Measurements from ENCODE around the gene FAT1. TPM values are rescaled to one million over a fixed set of nuclear protein-coding genes. Genes with fewer than 3 reads are reported as not detected.

FAT1 gene
- total and polyA plus RNA-seq, 2 experiments from 2014 or later, result 15.8 to 98.1 TPM

DNA sequence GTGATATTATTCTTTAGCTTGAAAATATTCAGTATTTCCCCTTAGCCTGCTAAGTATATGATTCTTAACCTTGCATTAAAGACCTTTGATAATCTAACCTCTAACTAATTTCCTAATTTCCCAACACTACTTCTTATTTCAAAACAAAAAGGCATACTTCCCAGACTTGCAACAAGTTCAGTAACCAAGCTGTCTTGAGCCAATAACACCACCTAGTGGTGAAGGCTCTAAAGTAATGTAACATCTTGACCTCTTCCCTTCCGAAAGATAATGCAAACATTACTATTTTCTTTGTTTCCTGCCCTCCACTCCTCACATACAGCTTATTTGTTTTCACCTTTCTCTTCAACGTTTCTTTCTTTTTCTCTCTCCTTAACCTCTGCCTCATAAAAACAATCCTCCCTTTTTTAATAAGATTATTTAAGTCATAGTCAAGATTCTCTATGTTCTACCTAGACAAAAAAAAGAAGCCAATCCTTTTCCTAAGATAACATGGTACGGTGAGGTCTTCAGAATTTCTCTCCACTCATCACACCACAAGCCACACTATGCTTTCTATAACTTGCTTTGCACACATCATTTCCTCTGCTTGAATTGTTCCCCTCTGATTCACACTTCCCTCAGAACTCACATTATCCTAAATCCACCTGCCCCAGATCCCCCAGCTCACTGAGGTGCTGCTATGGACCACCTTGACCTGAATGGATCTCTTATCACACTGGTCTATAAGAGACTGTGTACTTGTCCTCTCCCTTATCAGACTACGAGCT, 3.5 kb downstream of the FAT1 start:
- peak; percentile 45 to 70 for DNase-seq (ENCODE audit: low read depth in 1 of 2, low spot score in 1 of 2)
- H3K36me3 ChIP-seq, result no peaks in the 10 kb centered on the region
- H3K9me3 ChIP-seq (ENCODE audit: low read depth), result no peaks in the 10 kb centered on the region
- H3K27me3 ChIP-seq, result no peaks in the 10 kb centered on the region
- H3K4me3 ChIP-seq, result no peak overlapping the region
- no peak overlapping the region for H3K27ac ChIP-seq
- TF ChIP-seq CTCF (IDR thresholded peaks at IDR 0.05; ENCODE audit: low read depth, low read length), result peak; percentile 50
- H3K4me1 ChIP-seq (ENCODE audit: low read depth), result peaks cover 3% of the 10 kb centered on the region

- H3K27ac ChIP-seq, result no peak overlapping the region
These were observed 6.1 kb downstream of the FAT1 start for GRCh38 chr4:186717556-186717955.

DNA sequence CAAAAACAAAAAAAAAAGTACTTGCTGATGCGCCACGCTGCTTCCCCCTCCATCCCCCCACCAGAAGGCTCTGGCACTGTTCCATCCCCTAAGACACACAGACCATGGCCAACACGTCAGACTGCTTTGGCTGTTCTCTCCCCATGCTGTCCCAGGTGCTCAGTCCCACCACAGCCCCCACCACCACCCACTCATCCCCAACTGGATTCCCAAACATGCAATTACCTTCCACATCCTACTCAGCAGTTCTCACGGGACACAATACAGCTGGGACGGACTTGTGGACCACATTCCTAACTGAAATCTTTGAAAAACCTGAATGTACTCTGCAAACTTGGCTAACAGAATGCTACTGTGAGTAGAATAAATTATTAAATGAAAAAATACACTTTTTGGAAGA, 8.6 kb downstream of the FAT1 start:
- H3K9me3 ChIP-seq (ENCODE audit: low read depth), result no peaks in the 10 kb centered on the region
- no peak overlapping the region for H3K4me3 ChIP-seq
- H3K27ac ChIP-seq, result no peak overlapping the region

More at GRCh38 chr4:186717556-186717955, 6.1 kb downstream of the FAT1 start:
- Histone ChIP-seq H3K36me3 (no peaks in the 10 kb centered on the region), H3K4me3 (no peak overlapping the region), H3K9me3 (ENCODE audit: low read depth) (no peaks in the 10 kb centered on the region), H3K4me1 (ENCODE audit: low read depth) (peaks cover 3% of the 10 kb centered on the region), H3K27me3 (no peaks in the 10 kb centered on the region)
- no peak for DNase-seq (ENCODE audit: low read depth in 1 of 2, low spot score in 1 of 2)
- TF ChIP-seq CTCF (IDR thresholded peaks at IDR 0.05; ENCODE audit: low read depth, low read length), result no peak

DNA sequence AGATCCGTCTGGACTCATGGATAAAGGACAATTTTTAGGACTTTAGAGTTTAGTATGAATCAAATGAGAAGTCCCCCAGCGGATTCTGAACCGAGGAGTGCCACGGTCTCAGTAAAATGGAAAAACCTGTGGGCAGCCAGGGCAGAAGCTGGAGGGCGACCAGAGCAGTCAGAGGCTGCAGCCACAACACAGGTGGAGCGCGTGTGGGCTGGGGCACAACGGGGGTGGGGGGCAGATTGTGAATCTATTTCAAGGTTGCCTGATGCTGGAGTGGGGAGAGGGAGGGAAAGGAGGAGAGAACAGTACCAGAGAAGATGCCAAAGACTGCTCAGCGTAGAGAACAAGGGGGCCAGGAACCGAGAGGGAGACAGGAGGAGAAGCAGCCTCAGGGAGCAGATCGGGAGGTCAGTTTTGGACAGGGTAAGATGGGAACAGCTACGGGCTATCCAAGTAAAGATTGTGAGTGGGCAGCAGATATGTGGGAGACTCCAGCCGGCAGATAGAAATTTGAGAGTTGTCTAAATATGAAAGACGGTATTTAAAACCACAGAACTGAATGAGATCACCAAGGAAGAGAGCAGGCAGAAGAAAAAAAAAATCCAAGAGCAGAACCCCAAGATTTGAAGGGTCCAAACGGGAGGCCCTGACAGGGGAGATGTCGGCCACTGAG, 9.5 kb downstream of the FAT1 start:
- Histone ChIP-seq H3K9me3 (ENCODE audit: low read depth) (no peaks in the 10 kb centered on the region), H3K4me3 (no peak overlapping the region), H3K27me3 (no peaks in the 10 kb centered on the region), H3K27ac (no peak overlapping the region), H3K36me3 (no peaks in the 10 kb centered on the region), H3K4me1 (ENCODE audit: low read depth) (peaks cover 15% of the 10 kb centered on the region)
- no peak for TF ChIP-seq CTCF (IDR thresholded peaks at IDR 0.05; ENCODE audit: low read depth, low read length)
- DNase-seq (ENCODE audit: low read depth in 1 of 2, low spot score in 1 of 2), result no peak

More for the DNA sequence above, 8.6 kb downstream of the FAT1 start:
- no peaks in the 10 kb centered on the region for H3K27me3 ChIP-seq
- DNase-seq (ENCODE audit: low read depth in 1 of 2, low spot score in 1 of 2), result no peak
- H3K36me3 ChIP-seq, result no peaks in the 10 kb centered on the region
- peaks cover 14% of the 10 kb centered on the region for H3K4me1 ChIP-seq (ENCODE audit: low read depth)
- no peak for TF ChIP-seq CTCF (IDR thresholded peaks at IDR 0.05; ENCODE audit: low read depth, low read length)

DNA sequence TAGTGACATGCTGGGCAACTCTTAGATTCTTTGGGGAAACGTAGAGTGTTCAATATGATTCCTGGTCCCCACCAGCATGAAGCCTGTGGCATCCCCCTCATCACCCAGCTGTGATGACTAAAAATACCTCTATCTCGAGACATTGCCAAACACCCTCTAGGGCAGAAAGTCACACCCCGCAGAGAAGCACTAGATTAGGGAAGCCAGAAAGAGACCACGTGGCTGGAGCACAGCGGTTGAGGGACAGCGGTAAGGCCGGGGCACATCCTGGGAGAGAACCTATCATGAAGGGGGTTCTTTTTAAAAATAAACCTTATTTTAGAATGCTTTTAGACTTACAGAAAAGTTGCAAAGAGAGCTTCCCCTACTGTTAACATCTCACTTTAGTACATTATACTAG, 11.0 kb downstream of the FAT1 start:
- Histone ChIP-seq H3K9me3 (ENCODE audit: low read depth) (no peaks in the 10 kb centered on the region), H3K4me3 (no peak overlapping the region), H3K4me1 (ENCODE audit: low read depth) (peaks cover 15% of the 10 kb centered on the region), H3K36me3 (peaks cover 6% of the 10 kb centered on the region), H3K27me3 (no peaks in the 10 kb centered on the region), H3K27ac (no peak overlapping the region)
- no peak for TF ChIP-seq CTCF (IDR thresholded peaks at IDR 0.05; ENCODE audit: low read depth, low read length)
- DNase-seq (ENCODE audit: low read depth in 1 of 2, low spot score in 1 of 2), result peak in 1 of 2 donors; percentile 18

Measured in cardiac muscle cell (in vitro differentiated cells and primary cell).